HG03520 (cell line): ENCODE data around the gene TBC1D8.

Source experiments
- ATAC-seq: cut with Tn5 transposase; IDR thresholded peaks from one replicate; pipeline ENCODE4 v1.9.1; 2021; ENCODE audit warnings: mild to moderate bottlenecking, moderate library complexity; ENCODE audit not compliant: unreplicated experiment

Gene TBC1D8

GRCh38 chr2:101139495-101139894, 11.7 kb downstream of the TBC1D8 start:
- no peak for ATAC-seq

DNA sequence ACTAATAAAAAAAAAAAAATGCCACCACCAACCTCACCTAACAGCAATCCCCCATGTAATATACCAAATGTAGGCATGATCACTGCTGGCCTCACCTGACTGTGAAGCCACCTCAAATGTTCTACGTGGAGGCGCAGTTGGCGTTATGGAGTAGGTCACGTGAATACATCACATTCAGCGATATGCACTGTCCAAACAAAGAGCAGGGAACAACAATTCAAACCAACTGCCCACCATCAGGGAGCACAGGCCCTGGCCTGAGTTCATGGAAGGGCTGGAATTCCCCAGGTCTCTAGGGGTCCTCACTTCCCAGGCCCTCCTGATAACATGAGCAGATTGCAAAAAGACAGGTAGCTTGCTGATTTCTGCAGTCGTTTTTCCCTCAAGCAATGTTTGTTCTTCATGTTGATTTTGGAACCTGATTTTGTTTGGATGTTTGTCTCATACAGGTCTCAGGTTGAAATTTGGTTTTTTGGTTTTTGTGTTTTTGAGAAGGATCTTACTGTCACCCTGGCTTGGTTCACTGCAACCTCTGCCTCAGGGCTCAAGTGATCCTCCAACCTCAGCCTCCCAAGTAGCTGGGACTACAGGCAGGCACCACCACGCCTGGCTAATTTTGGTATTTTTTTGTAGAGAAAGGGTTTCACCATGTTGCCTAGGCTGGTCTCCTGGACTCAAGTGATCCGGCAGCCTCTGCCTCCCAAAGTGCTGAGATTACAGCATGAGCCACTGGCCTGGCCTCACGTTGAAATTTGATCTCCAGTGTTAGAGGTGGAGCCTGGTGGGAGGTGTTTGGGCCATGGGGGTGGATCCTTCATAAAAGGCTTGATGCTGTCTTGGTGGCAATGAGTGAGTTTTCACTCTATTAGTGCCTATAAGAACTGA, 15.5 kb downstream of the TBC1D8 start:
- no peak for ATAC-seq

DNA sequence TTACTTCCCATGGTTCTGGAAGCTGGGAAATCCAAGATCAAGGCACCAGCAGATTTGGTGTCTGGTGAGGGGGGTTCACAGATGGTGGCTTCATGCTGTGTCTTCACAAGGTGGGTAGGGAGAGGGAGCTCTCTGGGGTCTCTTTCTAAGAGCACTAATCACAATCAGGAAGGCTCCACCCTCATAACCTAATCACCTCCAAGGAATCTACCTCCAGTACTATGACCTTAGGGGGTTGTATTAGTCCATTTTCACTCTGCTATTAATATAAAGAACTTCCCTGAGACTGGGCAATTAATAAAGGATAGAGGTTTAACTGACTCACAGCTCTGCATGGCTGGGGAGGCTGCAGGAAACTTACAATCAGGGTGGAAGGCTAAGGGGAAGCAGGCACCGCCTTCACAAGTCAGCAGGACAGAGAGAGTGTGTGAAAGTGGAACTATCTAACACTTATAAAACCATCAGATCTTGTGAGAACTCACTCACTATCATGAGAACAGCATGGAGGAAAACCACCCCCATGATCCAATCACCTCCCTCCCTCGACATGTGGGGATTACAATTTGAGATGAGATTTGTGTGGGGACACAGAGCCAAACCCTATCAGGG, 17.6 kb downstream of the TBC1D8 start:
- ATAC-seq: no peak

DNA sequence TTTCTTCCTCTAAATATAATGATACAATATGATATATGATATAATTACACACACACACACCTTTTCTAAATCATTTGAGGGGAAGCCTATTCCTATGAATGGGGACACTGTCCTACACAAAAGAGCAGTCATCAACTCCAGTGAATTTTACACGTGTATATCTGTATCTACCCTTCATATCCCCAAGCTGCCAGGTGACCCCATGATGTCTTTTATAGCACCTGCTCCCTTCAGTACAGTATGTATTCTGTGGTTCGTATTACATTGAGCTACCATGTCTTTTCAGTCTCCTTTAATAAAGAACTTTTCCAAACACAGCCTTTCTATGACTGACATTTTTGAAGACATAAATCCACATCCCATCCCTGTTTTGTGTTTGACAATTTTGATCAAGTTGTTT, 19.0 kb downstream of the TBC1D8 start:
- no peak for ATAC-seq

- ATAC-seq: no peak
Measured at GRCh38 chr2:101130081-101130480, 21.1 kb downstream of the TBC1D8 start.

DNA sequence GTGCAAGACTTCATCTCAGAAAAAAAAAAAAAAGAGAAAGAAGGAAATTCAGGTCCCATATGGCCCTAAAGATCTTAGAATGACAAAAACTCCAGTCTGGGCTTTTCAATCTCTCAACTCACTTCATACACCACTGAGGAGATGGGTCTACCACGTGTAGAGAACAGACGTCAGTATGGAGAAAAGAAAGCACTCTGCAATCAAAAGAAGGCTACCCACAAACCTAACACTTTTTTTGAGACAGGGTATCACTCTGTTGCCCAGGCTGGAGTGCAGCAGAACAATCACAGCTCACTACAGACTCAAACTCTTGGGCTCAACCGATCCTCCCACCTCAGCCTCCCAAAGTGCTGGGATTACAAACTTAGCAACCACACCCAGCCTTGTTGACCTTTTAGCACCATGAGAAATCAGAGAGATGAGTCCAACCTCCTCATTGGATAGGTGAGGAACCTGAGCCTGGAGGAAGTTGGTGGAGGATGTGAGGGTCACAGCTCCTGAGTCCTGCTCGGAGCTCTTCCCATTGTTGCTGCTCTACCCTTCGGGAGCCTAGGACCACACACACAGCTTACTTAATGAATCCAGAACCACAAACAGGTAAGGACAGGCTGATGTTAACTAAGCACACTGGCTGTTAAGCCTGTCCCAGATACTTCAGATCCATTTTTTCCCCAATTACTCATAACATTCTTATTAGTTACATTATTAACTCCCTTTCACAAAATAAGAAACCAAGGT, 23.7 kb downstream of the TBC1D8 start:
- no peak for ATAC-seq

GRCh38 chr2:101125808-101126207, 25.4 kb downstream of the TBC1D8 start:
- ATAC-seq: no peak

DNA sequence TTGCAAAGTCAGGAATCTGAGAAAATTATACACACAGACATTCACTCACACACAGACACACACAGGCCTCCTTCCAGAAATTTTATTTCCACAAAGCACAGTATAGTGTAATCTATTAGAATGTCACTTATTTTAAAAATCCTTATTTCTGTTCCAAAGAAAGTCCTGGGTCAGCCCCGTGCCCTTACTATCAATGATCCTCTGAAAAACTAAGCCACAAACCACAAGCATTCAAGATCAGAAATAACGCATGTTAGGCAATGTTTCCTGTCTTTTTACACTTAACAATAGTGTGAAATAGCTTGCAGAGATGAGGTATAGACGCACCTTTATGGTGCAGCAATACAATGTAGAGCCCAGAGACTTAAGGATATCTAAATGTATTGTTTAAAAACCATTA, 25.8 kb downstream of the TBC1D8 start:
- no peak for ATAC-seq

GRCh38 chr2:101124643-101125366, 26.4 kb downstream of the TBC1D8 start:
- ATAC-seq: no peak

DNA sequence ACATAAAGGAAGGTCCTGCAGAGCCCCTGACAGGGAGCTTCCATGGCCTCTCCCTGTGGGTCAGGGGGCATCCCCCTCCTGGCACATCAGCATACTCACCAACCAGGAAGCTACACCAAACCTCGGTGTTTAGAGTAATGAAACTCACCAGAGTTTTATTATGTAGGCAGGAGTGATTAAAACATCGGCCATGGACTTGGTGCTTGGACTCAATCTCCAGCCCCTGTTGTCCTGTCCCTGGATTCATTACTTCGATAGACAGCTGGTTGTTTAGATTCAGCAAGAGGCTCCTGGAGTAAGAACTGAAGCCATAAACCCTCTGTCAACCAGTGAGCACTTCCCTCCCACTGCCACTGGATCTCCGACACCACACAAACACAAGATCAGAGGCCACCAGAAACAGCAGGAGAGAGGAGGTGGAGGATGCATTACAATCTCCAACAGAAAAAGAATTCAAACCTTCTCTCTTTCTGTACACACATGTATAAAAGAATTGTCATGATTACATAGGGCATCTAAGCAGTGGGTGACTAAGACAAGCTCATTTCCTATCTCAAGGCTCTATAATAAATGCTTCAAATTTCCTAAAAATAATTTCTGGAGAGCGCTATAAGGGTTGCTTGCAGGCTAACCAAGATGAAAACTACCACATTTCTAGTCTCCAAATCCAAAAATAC, 27.2 kb downstream of the TBC1D8 start:
- ATAC-seq: no peak

GRCh38 chr2:101121174-101121573, 30.0 kb downstream of the TBC1D8 start:
- ATAC-seq: no peak

DNA sequence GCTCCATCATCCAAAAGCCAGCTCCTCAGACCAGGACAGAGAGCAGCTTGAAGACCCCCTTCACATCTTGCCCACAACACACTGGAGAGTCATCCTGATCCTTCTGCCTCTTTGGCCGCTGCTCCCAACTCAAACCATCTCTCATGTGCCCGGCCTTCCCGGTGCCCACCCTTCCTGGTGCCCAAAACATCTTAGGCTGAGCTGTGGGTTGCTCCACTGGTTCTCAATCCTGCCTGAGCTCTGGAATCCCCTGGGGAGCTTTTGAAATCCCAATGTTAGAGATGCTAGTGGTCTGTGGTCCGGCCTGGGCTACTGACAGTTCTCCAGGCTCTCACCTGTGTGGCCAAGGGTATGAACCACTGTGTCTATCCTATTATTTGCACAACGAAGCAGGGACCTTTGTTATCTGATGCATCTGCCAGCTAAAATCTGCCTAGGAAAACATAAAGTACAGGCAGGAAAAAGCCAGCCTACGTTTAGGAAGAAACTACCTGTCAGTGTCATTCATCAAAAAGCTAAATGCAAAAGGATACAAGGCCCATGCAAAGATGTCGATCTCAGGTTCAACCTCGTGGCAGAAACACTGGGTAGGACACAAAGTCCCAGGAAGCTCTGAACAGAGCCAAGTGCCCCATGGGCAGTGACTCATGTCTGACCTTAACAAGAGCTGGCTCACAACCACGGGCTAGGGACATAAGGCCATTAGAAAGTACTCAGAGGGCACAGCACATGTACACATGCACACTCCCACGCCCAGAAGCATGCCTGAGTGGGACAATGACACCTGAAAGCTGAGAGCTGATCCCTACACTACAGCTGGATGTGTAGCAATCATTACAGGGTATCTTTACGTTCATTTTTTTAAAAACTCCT, 30.8 kb downstream of the TBC1D8 start:
- ATAC-seq: no peak

GRCh38 chr2:101119431-101119830, 31.8 kb downstream of the TBC1D8 start:
- no peak for ATAC-seq

DNA sequence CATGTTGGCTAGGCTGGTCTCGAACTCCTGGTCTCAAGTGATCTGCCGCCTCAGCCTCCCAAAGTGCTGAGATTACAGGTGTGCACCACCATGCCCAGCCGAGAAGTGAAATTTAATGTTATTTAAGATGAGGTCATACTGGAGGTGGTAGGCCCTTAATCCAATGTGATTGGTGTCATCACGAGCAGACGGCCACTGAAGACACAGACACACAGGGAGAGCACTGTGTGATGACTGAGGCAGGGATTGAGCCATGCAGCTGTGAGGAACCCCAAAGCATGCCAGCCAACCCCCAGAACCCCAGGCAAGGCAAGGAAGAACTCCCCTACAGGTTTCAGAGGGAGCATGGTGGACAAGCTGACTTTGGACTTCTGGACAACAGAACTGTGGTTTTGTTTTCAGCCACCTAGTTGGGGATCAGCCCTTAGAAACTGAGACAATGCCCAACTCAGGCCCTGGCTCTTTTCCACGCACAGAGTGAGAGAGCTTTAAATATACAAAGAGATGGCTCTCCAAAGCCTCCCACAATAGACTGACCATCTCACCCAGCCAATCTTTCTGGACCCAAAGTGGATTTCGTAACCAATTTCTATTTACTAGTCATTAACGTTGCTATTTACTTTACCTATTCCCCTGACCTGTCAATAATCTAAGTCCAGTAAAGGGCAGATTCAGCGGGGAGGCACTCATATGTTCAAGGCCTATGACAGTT, 34.2 kb downstream of the TBC1D8 start:
- no peak for ATAC-seq

DNA sequence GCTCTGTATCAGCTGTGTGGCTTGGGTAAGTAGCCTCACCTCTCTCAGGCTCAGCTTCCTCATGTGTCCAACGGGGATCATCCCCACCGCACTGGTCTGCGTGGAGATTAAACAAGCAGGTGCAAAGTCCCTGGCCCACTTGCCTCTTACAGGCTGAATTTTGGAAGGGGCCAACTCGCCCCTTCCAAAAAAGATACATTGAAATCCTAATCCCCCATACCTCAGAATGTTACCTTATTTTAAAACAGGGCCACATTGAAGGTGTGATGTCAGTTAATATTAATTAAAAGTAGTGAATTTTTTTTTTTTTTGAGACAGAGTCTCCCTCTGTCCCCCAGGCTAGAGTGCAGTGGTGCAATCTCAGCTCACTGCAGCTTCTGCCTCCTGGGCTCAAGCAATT, 34.8 kb downstream of the TBC1D8 start:
- ATAC-seq: no peak

DNA sequence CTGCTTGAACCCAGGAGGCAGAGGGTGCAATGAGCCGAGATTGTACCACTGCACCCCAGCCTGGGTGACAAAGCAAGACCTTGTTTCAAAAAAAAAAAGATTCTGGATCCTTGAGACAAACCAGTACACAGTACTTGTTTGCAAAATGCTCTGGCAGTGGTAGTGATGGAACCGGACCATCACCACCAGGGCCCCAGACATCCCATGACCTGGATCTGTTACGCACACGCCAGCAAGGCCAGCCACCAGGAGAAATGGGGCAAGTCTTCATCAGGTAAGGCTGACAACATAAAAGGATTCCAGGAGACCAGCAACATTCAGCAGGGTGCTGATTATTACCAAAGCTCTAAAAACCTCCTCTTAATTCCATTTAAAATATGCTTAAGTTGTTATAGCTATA, 35.5 kb downstream of the TBC1D8 start:
- no peak for ATAC-seq

- no peak for ATAC-seq
Measured at GRCh38 chr2:101114815-101115214, 36.4 kb downstream of the TBC1D8 start.

- ATAC-seq: no peak
Measured at GRCh38 chr2:101114268-101114783, 36.9 kb downstream of the TBC1D8 start.
